ENCODE results near the gene MYO9A. TPM values are rescaled to one million over a fixed set of nuclear protein-coding genes. Genes with fewer than 3 reads are reported as not detected.

MYO9A gene
- total RNA-seq, 1 donor from 2014 or later, result 155 TPM

DNA sequence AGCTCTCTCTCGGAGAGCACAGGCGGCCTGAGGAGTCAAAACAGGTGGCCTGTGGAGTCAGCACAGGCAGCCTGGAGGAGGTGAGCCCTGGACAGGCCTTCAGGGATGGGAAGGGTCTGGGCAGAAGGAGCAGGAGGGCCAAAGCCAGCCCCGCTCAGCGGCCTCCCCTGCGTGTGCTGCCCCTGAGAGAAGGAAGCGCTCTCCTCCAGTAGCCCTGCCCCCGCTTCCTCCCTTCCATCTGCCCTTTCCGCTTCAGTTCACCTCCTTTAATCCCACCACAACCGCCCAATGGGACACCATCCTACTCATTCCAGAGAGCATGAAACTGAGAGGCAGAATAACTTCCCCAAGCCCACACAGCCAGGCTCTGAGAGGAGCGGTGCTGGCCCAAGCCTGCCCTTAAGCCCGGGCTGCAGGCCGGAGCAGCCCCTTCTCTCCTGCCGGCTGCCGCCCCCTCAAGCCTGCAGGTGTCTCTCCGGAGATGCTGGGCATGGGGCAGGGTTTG lies 310.8 kb downstream of the MYO9A start:
- DNase-seq, result no peak

DNA sequence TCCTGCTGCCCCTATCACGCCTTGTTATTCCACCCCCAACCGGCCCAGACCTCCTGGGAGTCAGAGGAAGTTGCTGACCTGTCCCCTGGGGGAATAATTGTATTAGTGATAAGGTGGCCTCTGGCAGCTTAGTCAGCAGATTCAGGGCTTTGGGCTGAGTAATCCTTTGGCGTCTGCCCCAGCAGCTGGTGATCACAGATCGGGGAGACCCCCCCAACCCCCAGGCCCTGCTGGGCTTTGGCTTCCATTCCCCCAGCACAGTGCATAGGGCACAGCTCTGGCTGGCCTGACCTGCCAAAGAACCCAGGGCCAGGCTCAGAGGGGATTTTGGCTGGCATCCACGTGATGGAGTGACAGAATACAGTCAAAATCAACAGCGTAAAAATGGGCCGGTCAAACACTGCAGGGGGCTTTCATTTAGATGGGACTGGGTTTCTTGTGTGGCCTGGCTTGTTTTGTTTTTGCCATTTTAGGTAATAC lies 311.5 kb downstream of the MYO9A start:
- DNase-seq, result no peak

DNA sequence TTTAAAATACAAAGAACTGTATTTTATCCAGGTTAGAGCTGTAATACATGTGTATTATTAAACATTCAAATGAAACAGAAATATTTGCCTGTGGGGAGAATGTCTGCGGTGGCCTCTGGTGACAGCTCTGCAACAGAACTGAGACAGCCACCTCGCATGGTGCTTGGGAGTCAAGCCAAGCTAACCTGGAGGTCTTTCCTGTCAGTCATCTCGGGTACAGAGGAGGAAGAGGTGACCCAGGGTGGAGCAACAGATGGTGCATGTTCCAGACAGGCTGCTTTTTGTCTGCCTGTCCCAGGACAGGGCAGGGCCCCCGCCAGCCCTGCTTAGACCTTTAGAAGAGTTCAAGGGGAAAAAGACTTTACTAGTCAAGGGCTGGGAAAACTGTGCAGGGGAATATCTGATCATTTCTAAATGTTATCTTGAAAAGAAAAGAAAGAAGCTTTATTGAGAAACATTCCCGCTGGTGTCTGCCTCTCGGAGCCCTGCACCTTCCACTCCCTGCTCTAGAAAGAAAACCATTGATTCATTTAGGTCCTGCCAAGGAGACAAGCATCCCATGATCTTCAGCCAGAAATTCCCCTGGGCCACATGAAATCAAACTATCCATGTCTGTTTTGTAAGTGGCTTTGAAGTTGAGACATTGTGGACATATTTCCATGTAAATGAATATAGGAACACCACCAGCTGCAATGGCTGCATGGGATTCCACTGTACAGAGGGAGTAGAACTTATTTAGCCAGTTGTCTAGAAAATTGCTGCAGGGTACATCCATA lies 313.1 kb downstream of the MYO9A start:
- no peak for DNase-seq

DNA sequence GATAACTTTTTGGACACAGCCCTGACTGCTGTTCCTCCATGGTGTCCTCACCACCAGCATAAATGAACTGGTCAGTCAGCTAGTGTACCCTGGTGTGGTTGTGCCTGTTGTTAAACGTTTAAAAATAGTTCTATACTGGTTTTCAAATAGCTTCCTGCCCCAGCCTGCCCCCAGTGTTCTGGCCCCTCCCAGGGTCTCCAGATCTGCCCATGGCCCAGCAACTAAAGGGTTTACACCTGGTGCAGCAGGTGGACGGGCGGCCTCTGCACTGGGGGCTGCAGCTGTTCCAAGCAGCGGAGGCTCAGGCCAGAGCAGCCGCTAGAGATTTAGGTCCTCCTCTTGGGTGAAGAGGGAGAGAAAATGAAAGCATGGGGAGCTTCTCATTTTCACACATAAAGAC lies 313.7 kb downstream of the MYO9A start:
- DNase-seq, result no peak

DNA sequence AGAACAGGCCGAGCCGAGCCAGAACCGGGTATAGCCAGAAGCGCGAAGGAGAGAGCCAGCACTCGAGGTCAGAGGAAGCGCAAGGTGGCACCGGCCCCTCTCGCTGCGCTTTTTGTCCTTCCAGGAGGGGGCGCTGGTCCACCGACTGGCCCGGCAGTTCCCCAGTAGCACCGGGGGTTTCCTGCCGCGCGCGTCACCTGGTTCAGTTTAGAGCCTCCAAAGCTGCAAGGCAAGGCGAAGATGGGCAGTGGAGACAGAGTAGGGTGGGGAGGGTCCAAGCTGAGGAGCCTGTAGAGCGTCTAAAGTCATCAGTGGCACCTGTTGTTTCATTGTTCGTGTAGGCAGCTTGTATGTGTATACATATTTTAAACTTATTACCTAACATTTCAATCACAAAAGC lies 315.2 kb downstream of the MYO9A start:
- no peak for DNase-seq

DNA sequence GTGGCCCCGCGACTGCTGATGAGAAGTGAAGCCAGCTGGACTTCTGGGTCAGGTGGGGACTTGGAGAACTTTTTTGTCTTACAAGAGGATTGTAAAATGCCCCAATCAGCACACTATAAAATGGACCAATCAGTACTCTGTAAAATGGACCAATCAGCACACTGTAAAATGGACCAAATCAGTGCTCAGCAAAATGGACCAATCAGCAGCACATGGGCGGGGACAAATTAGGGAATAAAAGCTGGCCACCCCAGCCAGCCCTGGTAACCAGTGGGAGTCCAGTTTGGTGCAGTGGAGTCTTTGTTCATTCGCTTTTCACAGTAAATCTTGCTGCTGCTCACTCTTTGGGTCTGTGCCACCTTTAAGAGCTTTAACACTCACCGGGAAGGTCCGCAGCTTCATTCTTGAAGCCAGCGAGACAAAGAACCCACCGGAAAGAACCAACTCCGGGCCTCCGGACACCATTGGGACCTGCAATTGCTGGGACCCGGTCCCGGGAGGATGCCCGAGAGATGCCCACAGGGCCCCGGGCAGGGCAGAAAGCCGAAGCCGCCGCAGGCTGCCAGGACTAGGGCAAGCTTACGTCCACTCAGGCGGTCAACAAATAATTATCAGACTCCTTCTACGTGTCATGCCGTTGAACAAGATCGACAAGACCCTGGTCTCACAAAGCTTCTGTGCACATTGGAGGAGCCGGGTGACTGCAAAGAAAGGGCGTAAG lies 315.9 kb downstream of the MYO9A start:
- no peak for DNase-seq

DNA sequence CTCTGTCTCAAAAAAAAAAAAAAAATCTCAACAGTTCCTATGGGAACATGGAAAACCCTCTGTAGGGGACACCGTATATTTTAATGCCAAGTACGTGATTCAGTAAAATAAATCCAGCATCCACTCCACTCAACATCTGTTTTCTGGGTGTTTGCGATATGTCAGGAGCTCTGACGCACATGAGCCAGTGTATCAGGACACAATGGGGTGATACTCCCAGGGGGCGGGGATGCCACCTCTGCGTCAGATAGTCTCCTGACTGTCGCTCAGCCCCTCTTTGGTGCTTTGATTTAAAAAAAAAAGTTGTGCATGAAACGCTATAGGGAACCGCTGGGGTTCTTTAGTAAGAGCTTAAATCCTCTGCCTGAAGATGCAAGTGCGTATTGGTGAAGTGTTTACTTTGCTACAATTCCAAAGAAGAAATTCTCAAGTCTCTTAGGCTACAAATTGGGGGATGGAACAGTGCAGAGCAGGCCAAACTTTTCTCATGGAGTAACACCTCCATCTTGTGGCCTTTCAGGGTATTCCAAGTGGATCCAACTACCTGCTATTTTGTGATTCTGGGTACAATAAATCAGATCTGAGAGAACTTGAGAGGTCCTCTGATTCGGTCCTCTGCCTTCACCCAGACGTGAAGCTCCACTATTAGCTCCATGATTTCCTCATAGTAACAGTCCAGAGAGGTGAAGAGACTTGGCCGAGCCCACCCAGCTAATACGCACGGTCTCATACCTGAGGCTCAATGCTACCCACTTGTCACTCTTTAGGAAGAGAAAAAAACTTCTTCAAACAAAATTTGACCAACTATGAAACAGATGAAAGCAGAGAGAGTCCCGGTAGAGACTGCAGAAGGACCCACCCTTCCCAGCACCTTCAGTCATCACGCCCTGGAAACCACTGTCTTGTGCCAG lies 316.9 kb downstream of the MYO9A start:
- DNase-seq, result no peak

DNA sequence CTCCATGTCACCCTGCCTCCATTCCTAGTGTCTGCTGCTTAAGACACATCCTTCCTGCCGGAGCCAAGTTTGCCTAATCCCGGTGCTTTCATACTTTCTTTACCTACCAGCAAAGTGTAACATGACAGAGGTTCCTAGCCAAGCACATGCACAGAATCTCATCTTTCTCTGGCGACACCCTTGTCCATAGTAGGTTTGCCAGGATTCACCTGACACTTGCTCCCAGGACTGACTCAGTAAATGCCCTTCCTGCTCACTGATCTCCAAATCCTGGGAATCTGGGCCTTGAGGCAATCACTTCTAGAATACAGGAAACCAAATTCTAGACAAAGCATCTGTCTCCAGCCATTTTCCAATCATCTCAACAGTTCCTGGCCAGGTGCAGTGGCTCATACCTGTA lies 317.8 kb downstream of the MYO9A start:
- no peak for DNase-seq

DNA sequence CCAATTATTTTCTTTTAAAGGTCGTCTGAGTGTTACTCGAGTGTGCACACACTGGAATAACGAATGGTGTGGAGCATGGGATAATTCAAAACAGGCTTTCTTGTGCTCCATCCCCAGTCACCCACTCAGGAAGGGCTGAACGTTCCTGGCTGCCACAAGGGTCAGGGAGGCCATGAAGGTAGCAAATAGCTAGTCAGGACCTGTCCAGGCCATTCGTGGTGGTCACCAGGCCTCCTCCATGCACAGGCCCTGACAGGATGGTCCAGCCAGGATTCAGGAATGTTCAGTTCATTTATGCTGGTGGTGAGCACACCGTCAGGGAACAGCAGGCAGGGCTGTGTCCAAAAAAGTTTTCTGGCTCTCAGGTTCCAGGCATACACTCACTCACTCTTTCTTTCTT lies 319.3 kb downstream of the MYO9A start:
- DNase-seq, result no peak

DNA sequence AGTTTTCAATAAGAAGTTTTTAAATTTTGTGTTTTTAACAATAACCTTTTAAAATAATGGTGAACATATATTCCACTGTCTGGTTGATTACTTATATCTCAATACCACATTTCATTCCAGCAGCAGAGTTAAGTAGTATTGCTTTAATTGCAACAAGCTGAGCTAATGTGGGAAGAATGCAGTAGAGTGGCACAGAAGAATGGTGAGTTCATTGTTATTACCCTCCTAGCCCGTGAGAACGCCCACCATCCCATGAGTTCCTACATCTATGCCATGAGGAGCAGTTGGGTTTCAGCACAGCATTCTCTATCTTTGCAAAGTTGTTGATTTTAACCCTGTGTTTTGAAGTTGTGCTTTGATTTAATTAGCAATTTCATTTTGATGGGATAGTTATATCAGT lies 325.4 kb downstream of the MYO9A start:
- DNase-seq, result no peak

DNA sequence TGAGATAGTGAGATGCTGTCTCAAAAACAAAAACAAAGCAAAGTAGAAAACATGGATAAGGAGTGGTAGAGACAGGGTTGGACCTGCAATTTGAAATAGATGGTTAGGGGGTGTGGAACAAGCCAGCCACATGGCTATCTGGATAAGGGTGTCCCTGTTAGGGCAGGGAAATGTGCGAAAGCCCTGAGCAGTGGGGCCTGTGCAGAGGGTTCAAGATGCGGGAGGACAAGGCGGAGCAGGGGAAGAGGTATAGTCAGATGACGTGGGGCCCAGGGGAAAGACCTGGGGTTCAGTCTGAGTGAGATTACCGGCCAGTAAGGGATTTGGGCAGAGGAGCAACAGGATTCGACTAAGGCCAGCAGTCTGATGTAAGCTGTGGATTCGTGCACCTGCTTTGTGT lies 326.0 kb downstream of the MYO9A start:
- no peak for DNase-seq

DNA sequence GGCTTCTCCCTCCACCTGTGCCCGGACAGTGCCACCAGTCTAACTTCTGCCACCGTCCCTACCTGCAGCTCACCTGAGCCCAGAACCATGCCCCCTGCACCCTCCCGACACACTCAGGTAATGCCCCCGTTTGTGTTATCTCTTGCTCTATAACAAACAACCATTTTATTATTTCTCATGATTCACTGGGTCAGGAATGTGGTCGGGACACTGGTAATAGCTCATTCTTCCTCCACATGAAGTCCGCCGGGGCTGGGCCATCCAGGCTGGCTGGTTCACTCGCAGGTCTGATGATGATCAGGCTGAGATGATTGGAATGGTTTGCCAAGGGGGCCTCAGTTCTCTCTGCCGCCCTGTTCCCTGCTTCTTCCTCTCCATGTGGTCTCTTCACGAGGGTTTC lies 327.9 kb downstream of the MYO9A start:
- no peak for DNase-seq

DNA sequence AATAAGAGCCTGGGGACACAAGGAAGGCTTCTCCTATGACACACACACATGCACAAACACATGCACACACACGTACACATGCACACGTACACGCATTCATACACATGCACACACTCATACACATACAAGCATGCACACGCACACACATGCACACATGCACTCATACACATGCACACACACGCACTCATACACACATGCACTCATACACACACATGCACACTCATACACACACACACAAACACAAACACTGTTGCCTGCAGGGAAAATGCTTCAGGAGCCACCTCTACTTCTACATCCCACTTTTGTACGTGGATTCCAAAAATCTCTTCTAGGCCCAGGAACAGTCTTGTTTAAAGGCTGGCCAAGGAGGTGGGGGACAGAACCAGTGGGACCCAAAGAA lies 328.3 kb downstream of the MYO9A start:
- DNase-seq, result no peak

DNA sequence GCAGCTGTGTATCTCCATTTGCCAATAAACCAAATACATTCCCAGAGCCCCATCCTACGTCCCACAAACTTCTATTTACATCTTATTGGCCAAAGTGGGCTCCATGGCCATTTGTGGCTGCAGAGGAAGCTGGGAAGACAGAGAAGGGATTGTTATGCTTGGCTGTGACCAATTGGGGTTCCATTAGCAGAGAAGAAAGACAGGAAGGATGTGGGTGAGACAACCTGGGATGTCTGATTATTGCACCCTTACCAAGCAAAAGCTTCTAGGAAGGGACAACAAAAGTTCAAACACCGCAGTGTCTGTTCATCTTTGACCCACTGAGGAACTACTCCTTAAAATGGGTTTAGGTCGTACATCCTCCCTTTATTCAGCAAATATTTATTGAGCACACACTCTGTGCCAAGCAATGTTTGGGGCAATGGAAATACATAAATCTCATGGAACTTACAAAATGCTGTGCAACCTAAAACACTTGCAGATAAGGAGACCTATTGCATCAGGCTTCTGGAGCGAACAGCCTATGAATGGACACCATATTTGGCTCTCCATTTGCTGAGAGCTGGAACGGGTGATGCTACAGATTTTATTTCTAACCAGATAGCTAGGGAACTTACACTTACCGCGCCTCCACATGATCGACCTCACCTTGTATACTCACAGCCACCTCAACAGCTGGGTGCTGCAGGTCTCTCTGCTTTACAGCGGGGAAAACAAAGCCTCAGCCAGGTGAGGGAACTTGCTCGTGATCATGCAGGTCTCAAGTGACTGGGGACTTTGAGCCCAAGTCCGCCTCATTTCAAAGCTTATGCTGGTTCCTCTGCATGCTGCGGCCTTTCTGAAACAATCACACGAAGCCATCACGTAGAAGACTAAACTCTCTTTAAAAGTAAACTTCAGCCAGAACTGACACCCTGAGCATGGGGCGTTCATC lies 329.0 kb downstream of the MYO9A start:
- no peak for DNase-seq

DNA sequence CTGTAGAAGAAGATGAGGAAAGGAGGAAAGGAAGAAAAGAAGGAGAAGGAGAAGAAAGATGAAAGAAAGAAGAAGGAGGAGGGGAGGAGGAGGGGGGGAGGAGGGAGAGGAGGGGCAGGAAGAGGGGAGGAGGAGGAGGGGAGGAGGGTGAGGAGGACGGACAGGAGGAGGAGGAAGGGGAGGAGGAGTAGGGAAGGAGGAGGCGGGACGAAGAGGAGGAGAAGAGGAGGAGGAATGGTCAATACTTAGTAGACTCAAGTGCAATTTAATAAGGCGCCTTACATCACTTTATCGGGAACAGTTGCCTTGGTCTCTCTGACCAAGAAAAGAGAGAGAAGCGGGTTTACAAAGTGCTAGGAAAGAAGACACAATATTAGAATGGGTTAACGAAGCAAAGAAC lies 331.3 kb downstream of the MYO9A start:
- no peak for DNase-seq

DNA sequence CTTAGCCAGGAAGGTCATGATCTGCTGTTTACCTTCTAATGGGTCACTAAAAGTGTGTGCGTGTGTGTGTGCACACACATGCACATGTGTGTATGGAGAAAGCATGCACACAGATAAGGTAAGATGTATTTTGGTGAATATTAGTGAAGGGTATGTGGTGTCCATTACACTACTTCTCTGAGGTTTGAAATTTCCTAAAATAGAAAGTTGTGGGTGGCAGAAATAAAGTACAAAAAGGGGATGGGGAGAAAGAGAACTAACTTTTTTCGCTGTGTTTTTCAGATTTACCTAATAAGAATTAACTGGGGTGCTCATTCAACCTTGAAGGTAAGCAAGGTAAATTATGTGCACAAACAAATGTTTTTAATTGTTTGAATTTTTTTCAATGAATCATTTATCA lies 332.0 kb downstream of the MYO9A start:
- DNase-seq, result no peak

DNA sequence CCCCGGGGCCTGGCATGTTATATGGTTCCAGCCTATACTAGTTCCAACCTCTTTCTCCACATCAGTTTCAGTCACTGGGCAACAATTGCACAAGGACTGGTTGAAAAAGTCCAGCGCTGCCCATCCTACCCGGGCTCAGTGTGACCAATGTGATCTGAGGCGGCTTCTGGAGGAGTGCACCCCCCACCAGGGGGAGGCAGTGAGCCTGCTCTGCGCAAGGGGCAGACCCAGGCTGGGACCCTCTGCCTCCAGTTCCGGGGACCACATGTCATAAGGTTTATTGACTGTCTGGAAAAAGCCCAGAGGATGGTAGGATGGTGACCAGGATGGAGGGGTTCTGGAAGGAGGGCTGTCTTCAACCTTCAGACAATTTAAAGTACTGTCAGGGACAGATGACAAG lies 333.2 kb downstream of the MYO9A start:
- DNase-seq, result no peak

DNA sequence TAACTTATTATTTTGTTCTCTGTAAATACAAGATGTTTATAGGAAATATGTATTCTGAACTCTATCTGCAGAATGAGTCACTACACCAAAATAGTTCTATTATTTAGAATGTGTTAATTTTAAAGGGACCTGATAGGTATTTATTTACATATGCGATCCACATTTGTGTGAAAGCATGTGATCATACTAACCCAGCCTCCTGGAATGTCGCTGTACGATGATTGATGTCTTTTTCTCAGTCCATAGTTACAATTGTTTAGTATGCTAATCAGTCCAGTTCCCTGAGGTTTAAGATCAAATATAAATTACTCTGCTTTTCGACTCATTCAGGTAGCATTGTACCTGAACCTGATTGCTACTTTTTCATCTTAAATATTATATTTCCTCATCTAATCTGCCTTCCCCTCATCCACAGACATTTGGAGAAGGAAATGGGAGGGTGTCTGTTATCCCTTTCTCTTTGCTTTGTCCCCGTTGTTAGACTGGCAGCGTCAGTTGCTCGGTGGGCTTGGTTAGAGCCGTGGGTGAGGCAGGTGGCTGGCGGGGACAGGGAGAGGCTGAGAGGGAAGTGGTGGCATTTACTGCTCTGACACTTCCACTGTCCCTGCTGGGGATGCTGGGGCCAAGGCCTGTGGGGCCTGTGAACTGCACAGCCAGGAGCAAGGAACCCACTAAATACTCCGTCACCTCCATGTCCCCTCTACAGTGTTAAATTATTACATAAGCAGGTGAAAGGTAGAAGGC lies 335.4 kb downstream of the MYO9A start:
- no peak for DNase-seq

DNA sequence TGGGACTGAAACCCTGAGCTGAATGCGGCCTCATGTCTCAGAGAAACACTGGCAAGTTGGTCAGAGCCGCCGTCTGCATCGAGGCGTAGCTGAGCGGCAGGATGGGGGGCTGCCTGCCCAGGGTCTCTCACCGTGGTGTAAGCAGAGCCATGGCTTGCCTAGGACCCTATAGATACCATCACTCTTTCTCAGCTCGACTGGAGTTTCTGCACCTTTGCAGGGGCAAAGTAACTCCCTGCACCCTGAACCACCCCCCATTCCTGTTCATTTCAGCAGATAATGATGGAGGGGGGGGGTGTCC lies 336.0 kb downstream of the MYO9A start:
- no peak for DNase-seq

DNA sequence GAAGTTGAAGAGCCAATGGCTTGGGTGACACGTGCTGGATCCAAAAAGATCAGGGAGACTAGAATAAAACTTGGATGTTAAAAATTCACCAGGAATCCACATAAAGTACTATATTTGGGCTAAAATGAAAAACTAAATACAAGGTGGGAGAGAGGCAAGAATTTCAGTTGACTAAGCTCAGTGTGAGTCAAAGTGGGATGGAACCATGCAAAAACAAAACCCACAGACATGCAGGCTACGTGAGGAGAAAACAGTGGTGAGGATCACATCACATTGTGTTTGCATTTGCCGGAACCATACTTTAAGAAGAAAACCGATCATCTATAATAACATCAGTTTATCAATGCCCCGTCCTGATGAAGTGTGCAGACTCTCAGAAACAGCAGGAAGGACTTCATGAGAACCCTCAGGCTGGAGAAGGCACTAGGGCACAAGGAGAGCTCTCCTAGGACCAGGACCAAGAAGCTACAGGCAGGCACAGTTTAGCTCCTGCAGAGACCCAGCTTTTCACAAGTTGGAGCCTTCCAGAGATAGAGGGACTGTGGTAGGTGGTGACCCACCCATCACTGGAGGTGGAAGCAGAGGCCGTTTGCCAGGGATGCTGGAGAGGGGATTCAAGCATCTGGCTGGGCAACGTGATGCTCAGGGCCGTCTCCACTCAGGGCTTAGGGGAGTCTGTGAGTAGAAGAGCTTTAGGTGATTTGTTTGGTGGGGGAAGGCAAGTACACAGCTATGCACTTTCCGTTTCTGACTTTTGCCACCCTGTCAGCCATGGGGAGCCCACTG lies 336.6 kb downstream of the MYO9A start:
- no peak for DNase-seq
